ENCODE data around the gene NRAP.

The NRAP gene

GRCh38 chr10:113630929-113631533 lies 32.8 kb downstream of the NRAP start:
- in situ Hi-C loops (cut with MboI; ENCODE audit: low sequenced_read_pairs, unreplicated experiment) = no loop called here

DNA sequence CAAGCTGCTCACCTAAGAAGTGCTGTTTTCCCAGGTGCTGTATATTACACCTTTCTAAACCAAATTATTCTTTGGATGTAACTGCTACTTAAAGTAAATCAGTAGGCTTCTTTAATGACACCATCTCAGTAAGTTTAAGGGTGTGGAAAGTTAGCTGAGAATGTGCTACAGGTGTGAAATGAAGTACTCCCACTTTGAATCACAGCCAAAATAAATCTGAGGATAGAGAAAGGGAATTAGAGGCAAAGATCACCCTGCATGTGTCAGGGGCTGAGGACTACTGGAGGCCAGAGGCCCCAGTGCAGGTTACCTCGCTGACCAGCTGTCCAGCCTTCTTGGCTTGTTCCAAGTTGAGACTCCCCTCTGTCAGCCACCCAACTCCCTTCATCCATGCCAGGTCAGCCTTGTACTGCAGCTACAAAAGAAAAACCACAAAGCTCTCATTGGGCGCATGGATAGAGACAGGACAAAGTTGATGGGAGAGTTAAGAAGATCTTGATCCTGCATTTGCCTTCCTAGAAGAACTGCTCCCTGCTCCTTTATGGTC lies 35.2 kb downstream of the NRAP start:
- DNase-seq (ENCODE audit: low spot score) = no peak
- in situ Hi-C loops (cut with MboI; ENCODE audit: low sequenced_read_pairs, unreplicated experiment) = no loop called here
- TF ChIP-seq, protein P1, sequence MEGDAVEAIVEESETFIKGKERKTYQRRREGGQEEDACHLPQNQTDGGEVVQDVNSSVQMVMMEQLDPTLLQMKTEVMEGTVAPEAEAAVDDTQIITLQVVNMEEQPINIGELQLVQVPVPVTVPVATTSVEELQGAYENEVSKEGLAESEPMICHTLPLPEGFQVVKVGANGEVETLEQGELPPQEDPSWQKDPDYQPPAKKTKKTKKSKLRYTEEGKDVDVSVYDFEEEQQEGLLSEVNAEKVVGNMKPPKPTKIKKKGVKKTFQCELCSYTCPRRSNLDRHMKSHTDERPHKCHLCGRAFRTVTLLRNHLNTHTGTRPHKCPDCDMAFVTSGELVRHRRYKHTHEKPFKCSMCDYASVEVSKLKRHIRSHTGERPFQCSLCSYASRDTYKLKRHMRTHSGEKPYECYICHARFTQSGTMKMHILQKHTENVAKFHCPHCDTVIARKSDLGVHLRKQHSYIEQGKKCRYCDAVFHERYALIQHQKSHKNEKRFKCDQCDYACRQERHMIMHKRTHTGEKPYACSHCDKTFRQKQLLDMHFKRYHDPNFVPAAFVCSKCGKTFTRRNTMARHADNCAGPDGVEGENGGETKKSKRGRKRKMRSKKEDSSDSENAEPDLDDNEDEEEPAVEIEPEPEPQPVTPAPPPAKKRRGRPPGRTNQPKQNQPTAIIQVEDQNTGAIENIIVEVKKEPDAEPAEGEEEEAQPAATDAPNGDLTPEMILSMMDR (IDR thresholded peaks at IDR 0.05; ENCODE audit: borderline replicate concordance, control extremely low read depth, extremely low read depth, insufficient read depth, missing control alignments) = no peak

More at GRCh38 chr10:113630929-113631533, 32.8 kb downstream of the NRAP start:
- no peak for DNase-seq (ENCODE audit: low spot score)
- TF ChIP-seq, protein P1 (IDR thresholded peaks at IDR 0.05; ENCODE audit: borderline replicate concordance, control extremely low read depth, extremely low read depth, insufficient read depth, missing control alignments) = no peak

DNA sequence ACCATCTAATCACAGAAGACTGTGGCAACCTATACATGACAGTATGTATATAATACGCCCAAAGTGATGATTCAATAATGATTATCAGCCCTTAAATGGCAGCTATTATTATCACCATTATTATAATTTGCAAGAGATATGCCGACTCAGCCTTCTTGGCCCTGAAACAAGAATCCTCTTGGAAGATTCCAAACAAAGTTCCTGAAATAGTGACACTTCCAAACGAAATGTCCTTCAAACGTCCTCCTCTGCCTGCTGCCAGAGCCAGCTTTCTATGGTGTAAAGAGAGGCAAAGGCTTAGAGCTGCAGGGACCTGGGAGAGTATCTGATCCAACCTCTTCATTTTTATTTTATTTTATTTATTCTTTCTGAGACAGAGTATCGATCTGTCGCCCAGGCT lies 36.0 kb downstream of the NRAP start:
- in situ Hi-C loops (cut with MboI; ENCODE audit: low sequenced_read_pairs, unreplicated experiment) = no loop called here
- no peak for DNase-seq (ENCODE audit: low spot score)
- TF ChIP-seq, protein P1 (IDR thresholded peaks at IDR 0.05; ENCODE audit: borderline replicate concordance, control extremely low read depth, extremely low read depth, insufficient read depth, missing control alignments) = no peak

- TF ChIP-seq, protein P1 (IDR thresholded peaks at IDR 0.05; ENCODE audit: borderline replicate concordance, control extremely low read depth, extremely low read depth, insufficient read depth, missing control alignments) = no peak
- no peak for DNase-seq (ENCODE audit: low spot score)
- in situ Hi-C loops (cut with MboI; ENCODE audit: low sequenced_read_pairs, unreplicated experiment) = no loop called here
Measured at GRCh38 chr10:113626809-113627355, 37.0 kb downstream of the NRAP start.

GRCh38 chr10:113625461-113626186 lies 38.2 kb downstream of the NRAP start:
- DNase-seq (ENCODE audit: low spot score) = no peak
- TF ChIP-seq, protein P1 (IDR thresholded peaks at IDR 0.05; ENCODE audit: borderline replicate concordance, control extremely low read depth, extremely low read depth, insufficient read depth, missing control alignments) = no peak
- in situ Hi-C loops (cut with MboI; ENCODE audit: low sequenced_read_pairs, unreplicated experiment) = no loop called here

- DNase-seq (ENCODE audit: low spot score) = no peak
- in situ Hi-C loops (cut with MboI; ENCODE audit: low sequenced_read_pairs, unreplicated experiment) = no loop called here
- TF ChIP-seq, protein P1 (IDR thresholded peaks at IDR 0.05; ENCODE audit: borderline replicate concordance, control extremely low read depth, extremely low read depth, insufficient read depth, missing control alignments) = no peak
Measured at GRCh38 chr10:113622831-113623230, 41.0 kb downstream of the NRAP start.
